ENCODE data around the gene RTP4. TPM values are rescaled to one million over a fixed set of nuclear protein-coding genes. Genes with fewer than 3 reads are reported as not detected.

Gene RTP4
- total and polyA plus RNA-seq, 10 of the 15 experiments (the other 5 are each of a cell fraction or from before 2014, with no cell fraction given) = 2.2 to 6.5 (median 3.9) TPM

DNA sequence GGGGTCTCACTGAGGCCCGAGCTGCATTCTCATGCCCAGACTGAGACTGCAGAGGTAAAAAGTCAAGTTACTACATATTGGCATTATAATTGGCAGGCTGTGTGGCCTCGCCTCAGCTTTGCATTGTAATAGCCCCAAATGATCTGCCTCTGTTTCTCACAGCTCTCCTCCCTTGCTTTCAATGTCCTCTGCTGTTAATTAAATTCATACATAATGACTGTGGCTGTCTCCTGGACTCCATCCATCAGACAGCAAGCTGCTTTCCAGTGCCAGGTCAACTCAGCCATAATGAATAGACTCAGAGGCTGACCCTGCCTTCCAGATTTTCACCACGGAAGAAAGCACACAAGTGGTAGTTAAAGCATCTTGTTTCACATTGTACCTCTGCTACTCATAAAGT, 7.6 kb upstream of the RTP4 start:
- ChIA-PET CTCF (no interaction called here), SMC1A (ENCODE audit: uncharacterized antibody, unreplicated experiment) (interaction anchor here (0.9 kb wide), 1 partner anchor 13 kb away, joined by 3 read pairs; no protein-coding TSS in a partner anchor), RAD21 (ENCODE audit: unreplicated experiment) (no interaction called here), POLR2A (no interaction called here)
- no peaks in the 10 kb centered on the region for H4K20me1 ChIP-seq (ENCODE audit: control insufficient read depth, insufficient read depth)
- no peaks in the 10 kb centered on the region for H3K36me3 ChIP-seq (ENCODE audit: control insufficient read depth in 2 of 2, insufficient read depth in 2 of 2, low read length in 1 of 2)
- H3K4me1 ChIP-seq (ENCODE audit: control insufficient read depth, insufficient read depth, low read length) = peaks cover 4% of the 10 kb centered on the region; the same call in 1 of the 2 replicates
- no peak overlapping the region for H3K4me2 ChIP-seq (ENCODE audit: control insufficient read depth, insufficient read depth)
- H3K27ac ChIP-seq (ENCODE audit: control insufficient read depth, insufficient read depth) = no peak overlapping the region
- intact Hi-C loops (cut with micrococcal nuclease; ENCODE audit: unreplicated experiment) (no loop called here), in situ Hi-C loops (cut with MboI) (no loop called here)
- DNase-seq (ENCODE audit: low read depth, low spot score) (no peak), ATAC-seq (no peak), FAIRE-seq (no peak)
- H3K79me2 ChIP-seq (ENCODE audit: control insufficient read depth, insufficient read depth, low read length) = no peaks in the 10 kb centered on the region
- no peaks in the 10 kb centered on the region for H3K27me3 ChIP-seq (replicated peaks in 1 of 2; ENCODE audit: control insufficient read depth in 2 of 2, insufficient read depth in 2 of 2, low read length in 1 of 2)
- WGBS (ENCODE audit: insufficient coverage, insufficient replicate concordance, low lambda C conversion rate, missing lambda C conversion rate) = 33% methylated on average over 3 of the region's 3 CpGs
- no TSS peak for BruUV-seq (replicated peaks)
- H2AFZ ChIP-seq (ENCODE audit: control insufficient read depth, low read depth, low read length) = no peak overlapping the region
- H3K9ac ChIP-seq (ENCODE audit: control insufficient read depth, insufficient read depth, low read length) = no peak overlapping the region
- no peak overlapping the region for H3K4me3 ChIP-seq
- TF ChIP-seq, protein P1, sequence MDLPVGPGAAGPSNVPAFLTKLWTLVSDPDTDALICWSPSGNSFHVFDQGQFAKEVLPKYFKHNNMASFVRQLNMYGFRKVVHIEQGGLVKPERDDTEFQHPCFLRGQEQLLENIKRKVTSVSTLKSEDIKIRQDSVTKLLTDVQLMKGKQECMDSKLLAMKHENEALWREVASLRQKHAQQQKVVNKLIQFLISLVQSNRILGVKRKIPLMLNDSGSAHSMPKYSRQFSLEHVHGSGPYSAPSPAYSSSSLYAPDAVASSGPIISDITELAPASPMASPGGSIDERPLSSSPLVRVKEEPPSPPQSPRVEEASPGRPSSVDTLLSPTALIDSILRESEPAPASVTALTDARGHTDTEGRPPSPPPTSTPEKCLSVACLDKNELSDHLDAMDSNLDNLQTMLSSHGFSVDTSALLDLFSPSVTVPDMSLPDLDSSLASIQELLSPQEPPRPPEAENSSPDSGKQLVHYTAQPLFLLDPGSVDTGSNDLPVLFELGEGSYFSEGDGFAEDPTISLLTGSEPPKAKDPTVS (IDR thresholded peaks at IDR 0.05; ENCODE audit: low read depth, low read length) = no peak
- TF ChIP-seq CBX3 (IDR thresholded peaks at IDR 0.05; ENCODE audit: borderline replicate concordance, low read depth) (no peak), CHD2 (IDR thresholded peaks at IDR 0.05; ENCODE audit: borderline replicate concordance, low read depth, low read length) (no peak), ZNF207 (IDR thresholded peaks at IDR 0.05; ENCODE audit: borderline replicate concordance) (no peak), NBN (IDR thresholded peaks at IDR 0.05) (no peak), CHD1 (IDR thresholded peaks at IDR 0.05; ENCODE audit: low read depth, low read length) (no peak), KDM1A (IDR thresholded peaks at IDR 0.05; ENCODE audit: borderline replicate concordance) (no peak)
- TF ChIP-seq, protein P2, sequence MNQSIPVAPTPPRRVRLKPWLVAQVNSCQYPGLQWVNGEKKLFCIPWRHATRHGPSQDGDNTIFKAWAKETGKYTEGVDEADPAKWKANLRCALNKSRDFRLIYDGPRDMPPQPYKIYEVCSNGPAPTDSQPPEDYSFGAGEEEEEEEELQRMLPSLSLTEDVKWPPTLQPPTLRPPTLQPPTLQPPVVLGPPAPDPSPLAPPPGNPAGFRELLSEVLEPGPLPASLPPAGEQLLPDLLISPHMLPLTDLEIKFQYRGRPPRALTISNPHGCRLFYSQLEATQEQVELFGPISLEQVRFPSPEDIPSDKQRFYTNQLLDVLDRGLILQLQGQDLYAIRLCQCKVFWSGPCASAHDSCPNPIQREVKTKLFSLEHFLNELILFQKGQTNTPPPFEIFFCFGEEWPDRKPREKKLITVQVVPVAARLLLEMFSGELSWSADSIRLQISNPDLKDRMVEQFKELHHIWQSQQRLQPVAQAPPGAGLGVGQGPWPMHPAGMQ (IDR thresholded peaks at IDR 0.05; ENCODE audit: borderline replicate concordance) = no peak
- TF ChIP-seq, protein P3, sequence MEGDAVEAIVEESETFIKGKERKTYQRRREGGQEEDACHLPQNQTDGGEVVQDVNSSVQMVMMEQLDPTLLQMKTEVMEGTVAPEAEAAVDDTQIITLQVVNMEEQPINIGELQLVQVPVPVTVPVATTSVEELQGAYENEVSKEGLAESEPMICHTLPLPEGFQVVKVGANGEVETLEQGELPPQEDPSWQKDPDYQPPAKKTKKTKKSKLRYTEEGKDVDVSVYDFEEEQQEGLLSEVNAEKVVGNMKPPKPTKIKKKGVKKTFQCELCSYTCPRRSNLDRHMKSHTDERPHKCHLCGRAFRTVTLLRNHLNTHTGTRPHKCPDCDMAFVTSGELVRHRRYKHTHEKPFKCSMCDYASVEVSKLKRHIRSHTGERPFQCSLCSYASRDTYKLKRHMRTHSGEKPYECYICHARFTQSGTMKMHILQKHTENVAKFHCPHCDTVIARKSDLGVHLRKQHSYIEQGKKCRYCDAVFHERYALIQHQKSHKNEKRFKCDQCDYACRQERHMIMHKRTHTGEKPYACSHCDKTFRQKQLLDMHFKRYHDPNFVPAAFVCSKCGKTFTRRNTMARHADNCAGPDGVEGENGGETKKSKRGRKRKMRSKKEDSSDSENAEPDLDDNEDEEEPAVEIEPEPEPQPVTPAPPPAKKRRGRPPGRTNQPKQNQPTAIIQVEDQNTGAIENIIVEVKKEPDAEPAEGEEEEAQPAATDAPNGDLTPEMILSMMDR (IDR thresholded peaks at IDR 0.05 in 2 of 3, conservative IDR thresholded peaks at IDR 0.05 in 1 of 3; ENCODE audit: control insufficient read depth in 2 of 3, extremely low read depth in 1 of 3, insufficient read depth in 1 of 3, low read depth in 3 of 3, low read length in 3 of 3) = no peak
- no peaks in the 10 kb centered on the region for H3K9me3 ChIP-seq (replicated peaks; ENCODE audit: control insufficient read depth, insufficient read depth, low read length)
